SJCRH30 (cell line): ENCODE data around the gene ABRAXAS1. TPM values are rescaled to one million over a fixed set of nuclear protein-coding genes. Genes with fewer than 3 reads are reported as not detected.

Experiments used
- total RNA-seq: library from RNA; depleted of rRNA; stranded (reverse); fragments of >200 nt; shearing (Covaris generic); gene quantifications from 2 replicates; pipeline ENCODE4 v1.2.3, GENCODE V29; 2014; rRNA removed

The ABRAXAS1 gene
- total RNA-seq, 1 experiment from 2014 or later = 35.2 TPM

Other genes with a start within 250 kb of the ABRAXAS1 start
- gene COQ2, start 200.3 kb downstream of the ABRAXAS1 start, total RNA-seq = 12.6 and 15.3 TPM in 2 replicates
- 0.53 and 0.71 TPM in 2 replicates for gene HPSE, start 150.3 kb downstream of the ABRAXAS1 start, total RNA-seq
- gene HELQ, start 29.3 kb downstream of the ABRAXAS1 start, total RNA-seq = 20.0 and 25.9 TPM in 2 replicates
- 60.1 and 93.5 TPM in 2 replicates for gene MRPS18C, start 29.0 kb downstream of the ABRAXAS1 start, total RNA-seq
- 2.4 and 2.6 TPM in 2 replicates for gene GPAT3, start 51.0 kb upstream of the ABRAXAS1 start, total RNA-seq